ENCODE data around the gene TMEM239. TPM values are rescaled to one million over a fixed set of nuclear protein-coding genes. Genes with fewer than 3 reads are reported as not detected.
A peak's percentile ranks its signal among the peaks of the same experiment; 100 is the strongest.

The TMEM239 gene
- total RNA-seq, 2 experiments from 2014 or later, result not detected

DNA sequence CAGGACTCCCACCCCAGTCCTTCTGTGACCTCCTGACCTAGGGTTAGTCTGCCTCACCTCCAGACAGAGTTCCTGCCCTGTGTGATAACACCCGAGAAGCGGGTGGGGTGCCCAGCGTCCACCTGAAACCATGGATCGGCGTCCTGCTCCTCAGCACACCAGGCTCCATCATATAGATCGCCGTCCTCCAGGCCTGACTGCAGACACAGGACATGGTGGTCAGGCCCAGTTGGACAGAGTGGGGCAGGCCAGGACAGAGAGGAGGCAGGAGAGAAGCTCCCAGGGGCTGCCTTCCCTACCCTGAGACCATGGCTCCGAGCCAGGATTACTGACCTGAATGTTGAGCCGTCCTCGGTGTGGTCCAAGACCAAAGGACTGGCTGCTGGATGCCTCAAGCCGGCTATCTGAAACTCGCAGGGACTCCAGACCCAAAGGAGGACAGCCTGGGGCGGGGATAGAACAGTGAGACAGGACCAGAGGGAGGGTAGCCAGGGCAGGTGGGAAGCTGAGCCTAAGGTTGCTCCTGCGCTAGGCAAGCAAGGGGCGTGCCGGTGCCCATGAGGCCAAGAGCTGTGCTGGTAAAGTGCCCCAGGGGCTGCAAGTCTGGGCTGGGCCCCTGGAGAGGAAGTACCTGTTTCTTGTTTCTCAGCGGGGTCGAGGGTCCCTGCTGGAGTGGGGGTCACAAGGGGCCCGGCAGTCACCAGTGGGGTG, 17.9 kb upstream of the TMEM239 start:
- ATAC-seq (ENCODE audit: poor library complexity) (no peak), DNase-seq (no peak)
- H3K4me1 Mint-ChIP-seq (ENCODE audit: low read depth), result peaks cover 25% of the 10 kb centered on the region
- peaks cover 39 to 45% of the 10 kb centered on the region in 2 experiments for H3K27me3 ChIP-seq (ENCODE audit: control insufficient read depth in 1 of 2, insufficient read depth in 2 of 2, low read length in 2 of 2)
- no peaks in the 10 kb centered on the region for H3K36me3 Mint-ChIP-seq (ENCODE audit: low read depth)
- H3K9me3 Mint-ChIP-seq, result no peaks in the 10 kb centered on the region
- H3K27ac ChIP-seq (ENCODE audit: low read depth in 1 of 2, low read length in 2 of 2), result no peak overlapping the region
- ChIA-PET POLR2A (no interaction called here), CTCF (no interaction called here)
- H3K27ac Mint-ChIP-seq, result no peak overlapping the region
- peaks cover 25% of the 10 kb centered on the region for H3K4me1 ChIP-seq (ENCODE audit: insufficient read depth, low read length)
- H3K9me3 ChIP-seq (ENCODE audit: control insufficient read depth in 1 of 2, insufficient read depth in 1 of 2, low read length in 2 of 2), result peaks cover 0 to 14% of the 10 kb centered on the region in 2 experiments
- no peaks in the 10 kb centered on the region for H3K36me3 ChIP-seq (ENCODE audit: insufficient read depth, low read length)
- intact Hi-C loops (cut with DNase I, micrococcal nuclease), result no loop called here
- peak overlapping the region; percentile 11 for H3K4me3 Mint-ChIP-seq
- H3K27me3 Mint-ChIP-seq, result peaks cover 78% of the 10 kb centered on the region
- TF ChIP-seq, protein P1, sequence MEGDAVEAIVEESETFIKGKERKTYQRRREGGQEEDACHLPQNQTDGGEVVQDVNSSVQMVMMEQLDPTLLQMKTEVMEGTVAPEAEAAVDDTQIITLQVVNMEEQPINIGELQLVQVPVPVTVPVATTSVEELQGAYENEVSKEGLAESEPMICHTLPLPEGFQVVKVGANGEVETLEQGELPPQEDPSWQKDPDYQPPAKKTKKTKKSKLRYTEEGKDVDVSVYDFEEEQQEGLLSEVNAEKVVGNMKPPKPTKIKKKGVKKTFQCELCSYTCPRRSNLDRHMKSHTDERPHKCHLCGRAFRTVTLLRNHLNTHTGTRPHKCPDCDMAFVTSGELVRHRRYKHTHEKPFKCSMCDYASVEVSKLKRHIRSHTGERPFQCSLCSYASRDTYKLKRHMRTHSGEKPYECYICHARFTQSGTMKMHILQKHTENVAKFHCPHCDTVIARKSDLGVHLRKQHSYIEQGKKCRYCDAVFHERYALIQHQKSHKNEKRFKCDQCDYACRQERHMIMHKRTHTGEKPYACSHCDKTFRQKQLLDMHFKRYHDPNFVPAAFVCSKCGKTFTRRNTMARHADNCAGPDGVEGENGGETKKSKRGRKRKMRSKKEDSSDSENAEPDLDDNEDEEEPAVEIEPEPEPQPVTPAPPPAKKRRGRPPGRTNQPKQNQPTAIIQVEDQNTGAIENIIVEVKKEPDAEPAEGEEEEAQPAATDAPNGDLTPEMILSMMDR (IDR thresholded peaks at IDR 0.05), result no peak
- H3K4me3 ChIP-seq (ENCODE audit: low read length), result no peak overlapping the region

DNA sequence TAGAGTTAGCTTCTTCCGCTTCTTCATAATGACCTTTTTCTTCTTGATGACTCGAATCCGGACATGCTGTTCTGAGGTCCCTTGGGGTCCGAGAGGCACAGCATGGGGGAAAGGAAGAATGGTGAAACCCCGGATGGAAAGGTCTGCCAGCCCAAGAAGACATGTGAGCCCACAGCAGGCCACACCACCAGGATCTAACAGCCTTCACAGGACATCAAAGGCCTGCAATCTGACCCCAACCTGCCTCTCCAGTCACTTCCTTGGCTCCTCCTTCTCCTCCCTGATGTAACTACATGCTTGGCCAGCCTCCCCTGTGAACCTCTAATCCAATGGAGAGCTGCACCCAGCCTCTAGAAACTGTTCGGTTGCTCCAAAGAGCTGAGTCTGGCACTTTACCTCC, 17.4 kb upstream of the TMEM239 start:
- DNase-seq, result no peak
- intact Hi-C loops (cut with DNase I, micrococcal nuclease), result no loop called here
- H3K4me3 Mint-ChIP-seq, result peak overlapping the region; percentile 88
- Histone ChIP-seq H3K4me1 (ENCODE audit: insufficient read depth, low read length) (peaks cover 25% of the 10 kb centered on the region), H3K9me3 (ENCODE audit: control insufficient read depth in 1 of 2, insufficient read depth in 1 of 2, low read length in 2 of 2) (peaks cover 0 to 14% of the 10 kb centered on the region in 2 experiments), H3K27me3 (ENCODE audit: control insufficient read depth in 1 of 2, insufficient read depth in 2 of 2, low read length in 2 of 2) (peaks cover 41 to 48% of the 10 kb centered on the region in 2 experiments), H3K4me3 (ENCODE audit: low read length) (no peak overlapping the region), H3K36me3 (ENCODE audit: insufficient read depth, low read length) (no peaks in the 10 kb centered on the region), H3K27ac (ENCODE audit: low read depth in 1 of 2, low read length in 2 of 2) (no peak overlapping the region)
- ATAC-seq (ENCODE audit: poor library complexity), result no peak
- H3K27ac Mint-ChIP-seq, result no peak overlapping the region
- ChIA-PET CTCF (no interaction called here), POLR2A (no interaction called here)
- H3K27me3 Mint-ChIP-seq, result peaks cover 79% of the 10 kb centered on the region
- H3K9me3 Mint-ChIP-seq, result no peaks in the 10 kb centered on the region
- TF ChIP-seq, protein P1 (IDR thresholded peaks at IDR 0.05), result no peak
- no peaks in the 10 kb centered on the region for H3K36me3 Mint-ChIP-seq (ENCODE audit: low read depth)
- H3K4me1 Mint-ChIP-seq (ENCODE audit: low read depth), result peaks cover 25% of the 10 kb centered on the region

DNA sequence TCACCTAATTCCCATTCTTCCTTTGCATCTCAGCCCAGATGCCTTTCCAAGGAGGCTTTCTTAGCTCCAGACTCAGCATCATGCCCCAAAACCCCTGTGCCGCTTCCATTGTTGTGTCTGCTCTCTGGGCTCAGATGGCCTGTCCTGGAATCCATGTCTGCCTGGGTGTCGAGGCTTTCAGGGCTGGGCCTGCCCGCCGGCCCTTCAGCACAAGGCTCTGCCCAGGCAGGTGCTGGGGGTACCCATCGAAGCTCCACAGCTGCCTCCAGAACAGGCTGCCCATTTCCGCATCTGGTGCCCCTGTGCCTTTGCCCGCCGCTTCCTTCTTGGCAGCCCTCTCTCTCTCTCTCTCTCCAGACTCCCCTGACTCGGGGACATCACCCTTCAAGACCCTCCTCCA, 16.9 kb upstream of the TMEM239 start:
- peak overlapping the region; percentile 51 for H3K4me3 ChIP-seq (ENCODE audit: low read length)
- H3K4me1 ChIP-seq (ENCODE audit: insufficient read depth, low read length), result peaks cover 25% of the 10 kb centered on the region
- Mint-ChIP-seq H3K27me3 (peaks cover 84% of the 10 kb centered on the region), H3K9me3 (no peaks in the 10 kb centered on the region), H3K4me3 (peak overlapping the region; percentile 88), H3K36me3 (ENCODE audit: low read depth) (no peaks in the 10 kb centered on the region), H3K27ac (no peak overlapping the region), H3K4me1 (ENCODE audit: low read depth) (peaks cover 25% of the 10 kb centered on the region)
- H3K36me3 ChIP-seq (ENCODE audit: insufficient read depth, low read length), result no peaks in the 10 kb centered on the region
- ATAC-seq (ENCODE audit: poor library complexity) (no peak), DNase-seq (no peak)
- TF ChIP-seq, protein P1 (IDR thresholded peaks at IDR 0.05), result no peak
- POLR2A ChIA-PET, result interaction anchor here (1.6 kb wide), 1 partner anchor 41 kb away, joined by 3 read pairs; the partner anchor contains the start of genes PCED1A and VPS16
- intact Hi-C loops (cut with DNase I, micrococcal nuclease), result no loop called here
- peaks cover 46 to 53% of the 10 kb centered on the region in 2 experiments for H3K27me3 ChIP-seq (ENCODE audit: control insufficient read depth in 1 of 2, insufficient read depth in 2 of 2, low read length in 2 of 2)
- peaks cover 0 to 14% of the 10 kb centered on the region in 2 experiments for H3K9me3 ChIP-seq (ENCODE audit: control insufficient read depth in 1 of 2, insufficient read depth in 1 of 2, low read length in 2 of 2)
- H3K27ac ChIP-seq (ENCODE audit: low read depth in 1 of 2, low read length in 2 of 2), result no peak overlapping the region
- CTCF ChIA-PET, result no interaction called here

Measured in CD4-positive, alpha-beta T cell (primary cell).